ENCODE results near the gene MEF2C.

The MEF2C gene

GRCh38 chr5:88758591-88758990, 124.4 kb downstream of the MEF2C start:
- DNase-seq (ENCODE audit: low read depth in 2 of 2), result no peak

DNA sequence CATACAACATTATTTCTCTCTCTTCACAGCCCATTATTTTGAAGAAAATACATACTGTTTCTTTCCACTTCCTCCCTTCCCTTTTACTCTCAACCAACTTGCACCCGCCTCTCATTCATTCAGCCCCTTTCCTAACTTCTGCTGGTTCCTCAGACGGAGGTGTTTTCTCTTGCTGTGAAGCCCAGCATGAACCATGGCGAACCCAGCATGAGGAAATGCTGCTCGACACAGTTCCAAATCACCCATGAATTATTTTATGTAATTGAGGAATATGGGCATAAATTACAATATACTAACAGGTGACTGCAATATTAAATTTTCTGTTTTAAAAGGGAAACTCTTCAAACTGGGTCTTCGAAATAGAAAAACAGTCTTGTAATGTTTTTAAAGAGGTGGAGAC, 124.8 kb downstream of the MEF2C start:
- no peak for DNase-seq (ENCODE audit: low read depth in 2 of 2)

DNA sequence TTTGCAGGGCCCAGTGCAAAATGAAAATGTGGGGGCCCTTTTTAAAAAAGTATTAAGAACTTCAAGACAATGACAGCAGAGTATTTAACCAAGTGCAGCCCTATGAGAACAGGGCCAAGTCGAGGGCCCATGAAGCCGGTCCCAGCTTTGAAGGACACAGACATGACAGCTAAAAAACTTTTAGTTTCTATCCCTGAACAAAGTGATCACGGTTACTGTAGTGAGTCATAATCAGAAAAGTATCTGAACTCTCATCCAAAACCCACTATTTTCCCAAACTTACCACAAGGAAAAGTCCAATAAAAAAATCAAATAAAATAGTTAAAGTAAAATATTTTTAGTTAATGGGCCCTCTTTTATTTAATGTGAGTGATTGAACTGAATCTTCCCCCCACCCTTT, 126.0 kb downstream of the MEF2C start:
- DNase-seq (ENCODE audit: low read depth in 2 of 2), result no peak

DNA sequence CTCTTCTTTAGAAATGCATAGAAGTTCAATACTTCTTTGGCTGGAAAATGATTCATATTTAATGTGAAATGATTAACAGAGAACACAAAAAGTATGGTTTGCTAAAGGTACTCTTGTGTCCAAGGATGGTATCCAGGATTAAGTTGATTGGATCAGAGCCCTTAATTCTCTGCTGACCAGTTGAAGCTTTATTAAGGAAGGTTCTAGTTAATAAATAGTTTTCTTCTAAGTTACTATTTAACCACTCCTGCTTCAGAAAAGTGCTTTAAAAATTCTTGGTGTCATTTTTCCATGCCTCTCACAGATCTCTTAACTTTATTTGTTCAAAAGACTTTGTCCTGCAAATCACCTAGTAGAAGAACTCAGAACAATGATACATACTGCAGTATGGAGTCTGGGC, 134.3 kb downstream of the MEF2C start:
- no peak for DNase-seq (ENCODE audit: low read depth in 2 of 2)

DNA sequence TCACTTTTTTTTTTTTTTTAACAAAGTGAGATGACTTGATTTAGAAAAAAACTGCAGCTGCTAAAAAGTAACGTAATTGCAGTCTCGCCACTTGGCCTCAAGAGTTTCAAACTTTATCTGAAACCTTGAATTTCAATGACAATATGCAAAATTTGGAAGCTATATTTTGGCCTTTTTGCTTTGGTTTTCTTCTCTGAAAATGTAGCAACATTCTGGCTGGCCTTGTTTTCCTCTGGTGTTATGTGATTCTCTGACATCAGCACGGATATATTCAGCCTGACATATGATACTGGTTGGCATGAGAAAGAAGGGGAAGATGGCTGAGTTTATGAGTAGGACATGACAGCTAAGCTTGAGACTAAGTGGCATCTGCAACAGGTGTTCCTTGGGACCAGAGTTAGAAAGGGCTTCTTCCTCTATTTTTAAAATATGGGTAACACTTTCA, 136.5 kb downstream of the MEF2C start:
- DNase-seq (ENCODE audit: low read depth in 2 of 2), result no peak

- DNase-seq (ENCODE audit: low read depth in 2 of 2), result no peak
Measured at GRCh38 chr5:88745093-88745696, 137.8 kb downstream of the MEF2C start.

- no peak for DNase-seq (ENCODE audit: low read depth in 2 of 2)
Measured at GRCh38 chr5:88743231-88743834, 139.7 kb downstream of the MEF2C start.

DNA sequence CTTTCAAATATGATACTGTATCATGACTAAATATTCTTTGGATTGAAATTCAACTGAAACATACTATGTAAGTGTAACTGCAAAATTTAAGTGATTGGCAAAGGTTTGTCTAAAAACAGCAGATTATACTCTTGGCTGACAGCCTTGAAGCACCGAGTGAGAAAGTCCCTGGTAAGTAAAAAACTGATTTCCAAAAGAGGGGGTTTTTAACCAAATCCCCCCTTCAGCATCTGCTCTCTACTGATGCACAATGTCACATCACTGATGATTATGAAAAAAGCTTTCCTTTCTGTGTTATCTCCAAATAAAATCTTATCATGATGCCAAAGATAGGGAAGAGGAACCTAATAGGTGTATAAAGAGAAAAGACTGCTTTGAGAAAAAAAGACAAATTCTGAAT, 141.0 kb downstream of the MEF2C start:
- DNase-seq (ENCODE audit: low read depth in 2 of 2), result no peak

DNA sequence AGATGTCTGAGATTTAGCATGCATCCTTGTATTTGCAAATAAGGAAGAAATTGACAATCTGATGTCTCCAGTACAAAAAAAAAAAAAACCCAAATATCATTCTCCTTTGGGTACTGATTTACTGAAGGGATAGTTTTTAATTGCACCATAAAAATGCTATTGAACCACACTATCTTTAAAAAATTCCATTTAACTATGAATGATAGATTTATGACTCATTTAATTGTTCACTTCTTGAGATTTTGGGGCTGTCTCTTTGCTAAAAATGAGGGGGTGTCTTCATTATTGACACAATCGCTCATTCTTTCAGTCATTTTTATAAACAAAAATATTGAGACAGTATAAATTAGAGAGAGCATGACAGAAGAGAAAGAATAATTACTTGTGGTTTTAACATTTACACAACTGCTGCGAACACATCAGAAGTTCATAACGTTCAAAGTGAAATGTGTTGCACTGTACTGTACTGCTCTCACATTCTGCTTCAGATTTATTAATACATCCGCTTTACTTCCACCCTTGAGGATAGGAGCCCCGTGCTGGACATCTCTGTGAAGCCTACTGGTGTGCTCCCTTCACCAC, 142.3 kb downstream of the MEF2C start:
- no peak for DNase-seq (ENCODE audit: low read depth in 2 of 2)

DNA sequence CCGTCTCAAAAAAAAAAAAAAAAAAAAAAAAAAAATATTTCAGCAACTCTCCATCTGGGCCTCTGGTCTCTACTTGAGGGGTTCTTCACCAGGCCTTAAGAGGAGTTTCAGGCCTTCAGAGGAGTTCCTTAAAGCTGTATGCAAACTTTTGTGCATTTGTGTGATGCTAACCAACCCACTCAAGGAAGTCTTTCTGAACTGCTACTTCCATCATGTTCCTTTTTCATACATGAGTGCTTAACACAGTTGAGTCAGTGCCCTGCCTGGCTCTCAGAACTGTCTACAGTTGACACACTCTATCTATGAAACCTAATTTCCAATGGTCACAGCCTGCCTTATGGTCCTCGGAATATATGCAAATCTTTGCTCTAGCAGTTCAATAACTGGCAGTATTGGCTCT, 146.5 kb downstream of the MEF2C start:
- no peak for DNase-seq (ENCODE audit: low read depth in 2 of 2)

DNA sequence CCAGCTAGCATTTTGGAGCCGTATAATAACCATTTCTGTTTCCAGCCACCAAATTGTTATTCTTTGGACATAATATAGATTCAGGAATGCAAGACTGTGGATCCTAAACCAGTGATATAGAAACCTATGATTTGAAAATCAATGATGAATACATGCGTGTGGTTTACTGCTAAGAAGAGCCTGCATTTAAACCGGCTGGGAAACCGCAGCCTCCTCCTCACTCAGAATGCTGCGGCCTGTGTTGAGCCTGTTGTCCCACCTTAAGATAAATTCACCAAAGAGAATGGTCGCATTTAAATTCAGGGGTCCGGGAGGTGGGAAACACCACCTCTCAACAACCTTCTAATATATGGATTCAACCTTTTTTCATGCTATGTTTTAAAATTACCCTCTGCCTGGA, 148.0 kb downstream of the MEF2C start:
- no peak for DNase-seq (ENCODE audit: low read depth in 2 of 2)

GRCh38 chr5:88734191-88734640, 148.8 kb downstream of the MEF2C start:
- DNase-seq (ENCODE audit: low read depth in 2 of 2), result no peak

DNA sequence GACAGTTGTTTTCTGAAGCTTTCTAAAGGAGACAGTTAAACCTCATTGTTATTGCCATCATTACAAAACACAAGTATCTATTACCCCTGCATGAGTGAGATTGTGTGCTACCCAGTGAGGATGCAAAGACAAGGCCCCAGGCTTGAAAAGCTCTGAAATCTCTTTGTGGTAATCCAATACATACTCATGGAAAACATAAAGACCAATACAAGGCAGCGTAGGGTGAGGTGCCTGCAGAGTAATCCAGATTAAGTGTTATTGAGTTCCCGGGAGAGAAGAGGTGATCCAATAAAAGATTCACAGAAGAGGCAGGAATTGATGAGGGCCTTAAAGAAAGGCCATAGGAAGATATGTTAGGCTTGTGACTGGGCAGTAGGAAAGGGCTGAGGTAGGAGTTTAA, 150.1 kb downstream of the MEF2C start:
- DNase-seq (ENCODE audit: low read depth in 2 of 2), result no peak

GRCh38 chr5:88732181-88732633, 150.8 kb downstream of the MEF2C start:
- DNase-seq (ENCODE audit: low read depth in 2 of 2), result no peak

DNA sequence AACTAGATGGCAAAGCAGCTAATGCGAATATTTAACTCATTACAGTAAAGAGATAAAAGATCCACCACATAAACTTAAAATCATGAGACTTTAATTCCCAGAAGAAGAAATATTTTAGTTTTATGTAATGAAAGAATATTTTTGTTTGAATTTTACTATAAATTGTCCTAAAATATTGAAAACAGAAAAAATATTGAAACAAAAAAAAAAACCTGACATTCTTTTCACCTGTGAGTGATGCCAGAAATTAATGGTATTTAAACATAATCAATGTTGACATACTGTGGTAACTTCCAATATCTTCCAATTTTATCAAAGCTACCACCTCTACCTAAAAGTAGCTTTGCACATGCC, 153.2 kb downstream of the MEF2C start:
- no peak for DNase-seq (ENCODE audit: low read depth in 2 of 2)

DNA sequence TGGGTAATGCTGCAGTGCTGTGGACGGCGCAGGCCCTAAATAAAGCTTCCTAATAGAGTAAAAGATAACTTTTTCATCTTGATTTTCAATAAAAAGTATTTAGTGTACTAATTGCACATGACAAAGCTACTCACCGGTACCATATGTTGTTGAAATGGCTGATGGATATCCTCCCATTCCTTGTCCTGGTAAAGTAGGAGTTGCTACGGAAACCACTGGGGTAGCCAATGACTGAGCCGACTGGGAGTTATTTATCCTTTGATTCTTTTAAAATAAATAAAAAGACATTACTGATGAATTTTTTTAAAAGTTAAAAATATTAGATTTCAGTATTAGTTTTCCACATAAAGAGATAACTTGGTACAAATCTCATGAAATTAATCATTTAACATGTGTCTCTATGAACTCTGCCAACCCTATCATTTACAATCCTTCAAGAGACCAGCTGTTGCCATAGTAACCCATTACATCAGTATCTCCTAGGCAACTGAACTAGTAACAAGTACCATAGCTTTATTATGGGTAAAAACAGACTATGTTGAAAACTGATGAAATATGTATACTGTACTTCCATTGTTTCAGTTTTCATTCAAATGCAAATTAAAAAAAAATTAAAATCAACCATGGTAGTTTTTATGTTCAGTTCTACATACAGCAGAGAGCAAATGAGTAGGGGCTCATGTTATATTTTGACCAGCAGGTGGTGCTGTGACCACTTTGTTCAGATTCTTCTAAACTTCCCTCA, 153.7 kb downstream of the MEF2C start:
- peak; percentile 13 to 36 for DNase-seq (ENCODE audit: low read depth in 2 of 2)

- DNase-seq (ENCODE audit: low read depth in 2 of 2), result no peak
Measured at GRCh38 chr5:88727705-88728313, 155.2 kb downstream of the MEF2C start.

GRCh38 chr5:88725454-88725853, 157.5 kb downstream of the MEF2C start:
- DNase-seq (ENCODE audit: low read depth in 2 of 2), result no peak

DNA sequence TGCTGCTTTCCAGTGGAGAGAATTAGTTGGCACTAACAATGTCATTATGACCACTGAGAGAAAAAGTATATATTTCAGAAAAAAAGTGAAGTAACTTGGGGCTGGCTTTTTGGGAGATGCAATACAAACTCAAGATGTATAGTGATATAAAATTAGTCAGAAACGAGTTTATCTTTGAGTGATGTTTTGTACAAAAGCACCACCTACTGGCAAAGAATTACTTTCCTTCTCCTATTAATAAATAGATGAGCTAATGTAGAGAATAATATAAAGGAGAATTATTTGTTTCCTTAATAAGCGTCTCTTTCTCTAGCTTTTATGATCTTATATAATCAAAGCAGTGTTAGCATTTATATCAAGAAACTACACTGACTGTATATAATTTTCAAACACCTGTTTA, 158.8 kb downstream of the MEF2C start:
- no peak for DNase-seq (ENCODE audit: low read depth in 2 of 2)

DNA sequence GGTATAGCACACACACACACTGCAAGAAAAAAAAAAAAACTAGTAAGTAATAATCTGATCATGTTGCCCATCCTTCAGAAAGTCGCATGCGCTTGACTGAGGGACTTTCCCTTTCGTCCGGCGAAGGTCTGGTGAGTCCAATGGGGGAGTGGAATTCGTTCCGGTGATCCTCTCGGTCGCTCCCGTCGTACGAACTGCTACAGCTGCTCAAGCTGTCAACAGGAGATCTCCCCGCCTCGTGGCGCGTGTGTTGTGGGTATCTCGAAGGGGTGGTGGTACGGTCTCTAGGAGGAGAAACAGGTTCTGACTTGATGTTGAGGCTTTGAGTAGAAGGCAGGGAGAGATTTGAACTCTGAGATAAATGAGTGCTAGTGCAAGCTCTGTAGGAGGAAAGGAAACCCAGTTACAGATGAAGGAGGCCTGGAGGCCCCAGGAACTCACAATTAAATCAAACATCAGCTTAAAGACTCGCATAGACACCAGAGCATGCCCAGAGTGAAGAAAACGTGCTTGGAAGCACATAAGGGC, 160.4 kb downstream of the MEF2C start:
- DNase-seq (ENCODE audit: low read depth in 2 of 2), result no peak

- no peak for DNase-seq (ENCODE audit: low read depth in 2 of 2)
Measured at GRCh38 chr5:88719434-88719833, 163.6 kb downstream of the MEF2C start.

GRCh38 chr5:88718736-88719135, 164.2 kb downstream of the MEF2C start:
- DNase-seq (ENCODE audit: low read depth in 2 of 2), result no peak

Data from stimulated activated CD4-positive, alpha-beta T cell treated with anti-CD3 and anti-CD28 coated beads, Interleukin-15, amount 100 ng/mL, for 48 hours (primary cell).